Heart left ventricle (tissue), 16 donors: ENCODE measurements around the gene CHL1. TPM values are rescaled to one million over a fixed set of nuclear protein-coding genes. Genes with fewer than 3 reads are reported as not detected.

Source experiments
- ATAC-seq, 4 donors: fragments of 200-7000 bp; cut with Tn5 transposase; one replicate each; pipeline ENCODE4 v1.9.1; 2020 to 2022; ENCODE audit warnings: moderate library complexity in 4 of 4, mild to moderate bottlenecking in 3 of 4, moderate number of reproducible peaks in 1 of 4
- DNase-seq, 5 donors: peaks; one replicate each; pipeline ENCODE4 v3.0.0-alpha.2; 2020
- H3K27ac ChIP-seq, 12 donors: fragments of 200-600 bp; sonication (generic) in 4 of 12; one replicate each; pipeline versions ENCODE4 v1.5.0 to v1.8.0; 2016 to 2022; ENCODE audit warnings: mild to moderate bottlenecking in 2 of 12
- H3K27me3 ChIP-seq, 9 donors: fragments of 200-600 bp; sonication (generic) in 2 of 9; one replicate each; pipeline versions ENCODE4 v1.5.1 to v1.8.0; 2016 to 2022; ENCODE audit warnings: mild to moderate bottlenecking in 3 of 9
- H3K36me3 ChIP-seq, 9 donors: fragments of 200-600 bp; sonication (generic) in 2 of 9; one replicate each; pipeline versions ENCODE4 v1.5.0 to v1.8.0; 2018 to 2022; ENCODE audit warnings: mild to moderate bottlenecking in 2 of 9
- H3K4me1 ChIP-seq, 12 donors: fragments of 200-600 bp; sonication (generic) in 4 of 12; one replicate each; pipeline versions ENCODE4 v1.5.0 to v1.8.0; 2016 to 2022; ENCODE audit warnings: mild to moderate bottlenecking in 3 of 12
- H3K4me3 ChIP-seq, 12 donors: fragments of 200-600 bp; sonication (generic) in 4 of 12; one replicate each; pipeline versions ENCODE4 v1.5.0 to v1.8.0; 2017 to 2022; ENCODE audit warnings: mild to moderate bottlenecking in 9 of 12, moderate library complexity in 4 of 12
- H3K9me3 ChIP-seq, 12 donors: fragments of 200-600 bp; sonication (generic) in 4 of 12; one replicate each; pipeline versions ENCODE4 v1.5.0 to v1.8.0; 2016 to 2022; ENCODE audit warnings: mild to moderate bottlenecking in 1 of 12
- POLR2A ChIP-seq, 2 donors: fragments of 450-650 bp; IDR thresholded peaks; one replicate each; pipeline ENCODE4 v1.6.1; 2017; ENCODE audit warnings: antibody characterized with exemption in 2 of 2, mild to moderate bottlenecking in 2 of 2, moderate library complexity in 2 of 2
- WGBS, 4 donors: extraction: QIAGEN DNeasy Blood & Tissue Kit in 2 of 4; methylation state at CpG; one replicate each; pipeline versions ENCODE4 v1.1.5 to v1.1.7; 2013 to 2018; 5-methylcytosine and 5-hydroxymethylcytosine counted together
- intact Hi-C, 10 donors: fragments of 100-400 bp; cut with DNase I; formaldehyde crosslinking; loops; one replicate each; pipeline versions ENCODE4 v1.11.1 to v1.14.2; 2022
- polyA plus RNA-seq, 2 donors: library from polyadenylated mRNA; stranded (reverse); fragments of 200-250 nt; gene quantifications; one replicate each; pipeline ENCODE4 v1.2.3, GENCODE V29; 2013
- total RNA-seq, 9 donors: library from RNA; depleted of rRNA in 2 of 9; stranded (reverse); fragments of >200 nt in 2 of 9; fragmentation: NEBNext Ultra II Directional in 3 of 9; extraction: Animal tissue kit (Norgen Biotek cat#: 25700) in 3 of 9; gene quantifications; one replicate each; pipeline versions ENCODE4 v1.1.0 to v1.2.4, GENCODE V29; 2016 to 2023
- TF ChIP-seq, protein P1 (sequence below), 12 donors: fragments of 200-600 bp; sonication (generic) in 4 of 12; IDR thresholded peaks; one replicate each; pipeline versions ENCODE4 v1.5.0 to v1.8.0; 2018 to 2022; ENCODE audit warnings: antibody characterized with exemption in 12 of 12, mild to moderate bottlenecking in 5 of 12
- donor health status: ischemic (EF 13 %, LVEDD 7.1; RV severe dilation, severe dysfunction).
- donor health status: healthy with polysubstance abuse.
- donor health status: DM: no; HTN: yes; CAD: no.
- donor health status: DM: no; HTN: no; CAD: no.
- donor health status: ischemic (EF 25% LVEDD 6.9; RV normal size, moderate dysfunction).
- donor health status: ischemic (EF 25% LVEDD 5.7; RV mildly dilated, moderate dysfunction).
- donor health status: healthy.
- donor health status: DM: yes; HTN: yes; CAD: no.
- donor health status: ischemic (EF 35%, LVEDD 5.7; RV mildly dilated, moderate dysfunction).
- donor health status: nonischemic (EF 11% LVEDD 7.7; RV severe dilation, severe dysfunction).
- donor health status: DM: yes; HTN: yes; CAD: no.
- donor health status: PGD.
- donor health status: ischemic (EF 29% LVEDD 5.4; RV normal size, mild dysfunction).
- donor health status: nonischemic (EF 23%, LVEDD 6.1; RV moderate dilation, normal function).

The CHL1 gene
- total and polyA plus RNA-seq, 11 donors: 0.48 to 15.3 (median 2.6) TPM

DNA sequence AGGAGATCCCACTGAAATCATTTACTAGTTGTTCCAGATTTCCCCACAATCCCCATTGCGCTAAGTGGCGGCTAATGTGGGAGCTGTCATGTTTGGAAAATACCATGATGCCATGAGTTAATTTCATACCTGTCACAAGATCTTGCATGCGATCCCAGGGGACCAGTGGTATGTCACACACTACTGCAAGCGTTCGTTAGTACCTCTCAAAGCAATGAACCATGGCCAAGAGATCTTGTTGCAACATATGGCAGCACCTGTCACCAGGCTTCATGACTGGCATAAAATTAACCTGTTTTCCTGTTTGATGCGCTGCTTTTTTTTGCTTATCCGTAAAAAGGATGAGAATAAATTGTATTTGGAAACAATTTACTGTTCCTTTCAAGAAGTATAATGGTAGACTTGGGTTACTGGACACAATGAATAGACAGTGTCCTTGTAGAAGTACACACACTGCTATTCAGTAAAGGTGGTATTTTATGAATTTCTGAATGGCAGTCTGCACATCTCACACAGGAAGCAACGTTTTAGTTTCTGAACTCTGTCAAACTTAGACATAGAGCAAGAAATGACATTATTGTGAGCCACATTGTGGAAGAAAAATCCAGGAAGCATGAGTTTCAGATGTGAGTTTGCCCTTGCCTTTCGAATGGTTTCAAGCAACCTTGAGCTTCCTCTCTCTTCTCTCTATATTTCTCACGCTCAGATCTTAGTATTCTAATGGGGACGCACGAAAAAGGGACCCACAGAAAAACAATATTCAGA is 81.9 kb downstream of the CHL1 start:
- Histone ChIP-seq H3K9me3 (peaks cover 0 to 9% (median 0%) of the 10 kb centered on the region in 12 donors), H3K4me1 (no peaks in the 10 kb centered on the region), H3K27ac (no peak overlapping the region), H3K36me3 (no peaks in the 10 kb centered on the region), H3K4me3 (no peak overlapping the region), H3K27me3 (no peaks in the 10 kb centered on the region)
- ATAC-seq (no peak), DNase-seq (no peak)
- intact Hi-C loops: no loop called here
- 73 to 77% (median 75%) methylated on average over 12 of the region's 12 CpGs for WGBS, 4 donors
- TF ChIP-seq POLR2A (IDR thresholded peaks at IDR 0.05): no peak
- TF ChIP-seq, protein P1, sequence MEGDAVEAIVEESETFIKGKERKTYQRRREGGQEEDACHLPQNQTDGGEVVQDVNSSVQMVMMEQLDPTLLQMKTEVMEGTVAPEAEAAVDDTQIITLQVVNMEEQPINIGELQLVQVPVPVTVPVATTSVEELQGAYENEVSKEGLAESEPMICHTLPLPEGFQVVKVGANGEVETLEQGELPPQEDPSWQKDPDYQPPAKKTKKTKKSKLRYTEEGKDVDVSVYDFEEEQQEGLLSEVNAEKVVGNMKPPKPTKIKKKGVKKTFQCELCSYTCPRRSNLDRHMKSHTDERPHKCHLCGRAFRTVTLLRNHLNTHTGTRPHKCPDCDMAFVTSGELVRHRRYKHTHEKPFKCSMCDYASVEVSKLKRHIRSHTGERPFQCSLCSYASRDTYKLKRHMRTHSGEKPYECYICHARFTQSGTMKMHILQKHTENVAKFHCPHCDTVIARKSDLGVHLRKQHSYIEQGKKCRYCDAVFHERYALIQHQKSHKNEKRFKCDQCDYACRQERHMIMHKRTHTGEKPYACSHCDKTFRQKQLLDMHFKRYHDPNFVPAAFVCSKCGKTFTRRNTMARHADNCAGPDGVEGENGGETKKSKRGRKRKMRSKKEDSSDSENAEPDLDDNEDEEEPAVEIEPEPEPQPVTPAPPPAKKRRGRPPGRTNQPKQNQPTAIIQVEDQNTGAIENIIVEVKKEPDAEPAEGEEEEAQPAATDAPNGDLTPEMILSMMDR (IDR thresholded peaks at IDR 0.05): no peak

DNA sequence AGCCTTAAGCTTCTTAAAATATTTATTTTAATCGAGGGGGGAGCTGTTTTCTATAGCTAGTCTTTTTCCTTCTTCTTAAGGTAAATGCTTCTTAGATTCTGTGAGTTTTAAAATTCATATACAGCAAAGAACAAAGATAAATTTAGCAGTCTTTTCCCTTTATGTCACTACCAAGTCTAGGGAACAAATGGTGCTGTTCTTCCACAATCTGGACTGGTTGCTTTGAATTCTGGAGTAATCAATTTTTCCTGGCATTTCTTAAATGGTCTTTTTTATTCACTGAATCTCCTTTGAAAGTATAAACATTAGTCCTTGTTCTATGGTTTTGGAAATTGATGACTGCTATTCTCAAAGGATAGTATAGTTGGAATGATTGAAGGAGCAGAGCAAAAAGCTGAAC is 82.8 kb downstream of the CHL1 start:
- intact Hi-C loops: no loop called here
- no peak overlapping the region for H3K27ac ChIP-seq
- H3K9me3 ChIP-seq: peaks cover 0 to 9% (median 0%) of the 10 kb centered on the region in 12 donors
- 38 to 42% (median 39%) methylated on average over 1 of the region's 1 CpG for WGBS, 4 donors
- no peak for ATAC-seq
- no peak for TF ChIP-seq POLR2A (IDR thresholded peaks at IDR 0.05)
- TF ChIP-seq, protein P1 (IDR thresholded peaks at IDR 0.05): no peak
- H3K27me3 ChIP-seq: no peaks in the 10 kb centered on the region
- no peak for DNase-seq
- H3K4me3 ChIP-seq: no peak overlapping the region
- H3K36me3 ChIP-seq: no peaks in the 10 kb centered on the region
- H3K4me1 ChIP-seq: no peaks in the 10 kb centered on the region

DNA sequence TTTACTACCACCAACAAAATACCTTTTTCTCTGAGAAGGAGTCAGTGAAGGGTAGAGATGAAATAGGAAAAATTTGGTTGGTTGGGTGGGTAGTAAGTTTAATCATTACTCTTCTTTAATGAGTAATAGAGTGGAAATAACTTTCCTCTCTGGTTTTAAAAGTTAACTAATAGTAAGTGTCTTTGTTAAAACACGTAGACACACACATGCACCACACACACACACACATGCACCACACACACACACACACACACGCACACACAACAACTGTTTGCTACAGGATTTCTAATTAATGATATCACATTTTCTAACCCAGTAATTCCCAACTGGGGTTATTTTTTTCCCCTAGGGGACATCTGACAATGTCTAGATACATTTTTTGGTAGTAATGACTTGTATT is 84.1 kb downstream of the CHL1 start:
- H3K4me1 ChIP-seq: no peaks in the 10 kb centered on the region
- no peaks in the 10 kb centered on the region for H3K27me3 ChIP-seq
- H3K4me3 ChIP-seq: no peak overlapping the region
- 40 to 76% (median 57%) methylated on average over 2 of the region's 2 CpGs for WGBS, 4 donors
- H3K36me3 ChIP-seq: no peaks in the 10 kb centered on the region
- TF ChIP-seq, protein P1 (IDR thresholded peaks at IDR 0.05): no peak
- no peak for TF ChIP-seq POLR2A (IDR thresholded peaks at IDR 0.05)
- intact Hi-C loops: no loop called here
- DNase-seq (no peak), ATAC-seq (no peak)
- peaks cover 0 to 9% (median 0%) of the 10 kb centered on the region in 12 donors for H3K9me3 ChIP-seq
- no peak overlapping the region for H3K27ac ChIP-seq

DNA sequence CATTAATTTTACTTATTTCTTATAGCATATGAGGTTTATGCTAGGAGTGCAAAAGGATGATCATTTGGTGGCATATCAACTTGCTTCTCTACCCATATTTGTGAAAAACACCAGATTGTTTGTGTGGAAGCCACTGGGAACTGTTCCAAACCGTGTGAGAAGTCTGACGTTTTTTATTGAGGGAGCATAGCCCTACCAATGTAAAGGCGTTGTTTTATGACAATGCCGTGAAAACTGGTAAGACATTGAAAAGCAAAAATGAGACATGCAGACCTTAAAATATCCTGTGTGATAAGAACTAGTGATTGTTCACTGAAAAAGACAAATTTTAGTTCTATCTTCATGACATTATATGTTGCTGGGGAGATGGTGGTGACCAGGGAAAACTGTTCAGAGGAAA is 87.8 kb downstream of the CHL1 start:
- Histone ChIP-seq H3K27ac (no peak overlapping the region), H3K9me3 (peaks cover 0 to 9% (median 0%) of the 10 kb centered on the region in 12 donors), H3K27me3 (no peaks in the 10 kb centered on the region), H3K4me1 (no peaks in the 10 kb centered on the region), H3K36me3 (no peaks in the 10 kb centered on the region), H3K4me3 (no peak overlapping the region)
- no peak for TF ChIP-seq POLR2A (IDR thresholded peaks at IDR 0.05)
- TF ChIP-seq, protein P1 (IDR thresholded peaks at IDR 0.05): no peak
- intact Hi-C loops: no loop called here
- ATAC-seq: no peak
- no peak for DNase-seq
- WGBS, 4 donors: 51 to 66% (median 58%) methylated on average over 4 of the region's 4 CpGs
